NCI-H2029 (cell line): ENCODE measurements around the gene ZSWIM4.

Experiments
- DNase-seq: peaks from one replicate; lab custom pipeline; 2025; lab: John Stamatoyannopoulos, UW

The ZSWIM4 gene

DNA sequence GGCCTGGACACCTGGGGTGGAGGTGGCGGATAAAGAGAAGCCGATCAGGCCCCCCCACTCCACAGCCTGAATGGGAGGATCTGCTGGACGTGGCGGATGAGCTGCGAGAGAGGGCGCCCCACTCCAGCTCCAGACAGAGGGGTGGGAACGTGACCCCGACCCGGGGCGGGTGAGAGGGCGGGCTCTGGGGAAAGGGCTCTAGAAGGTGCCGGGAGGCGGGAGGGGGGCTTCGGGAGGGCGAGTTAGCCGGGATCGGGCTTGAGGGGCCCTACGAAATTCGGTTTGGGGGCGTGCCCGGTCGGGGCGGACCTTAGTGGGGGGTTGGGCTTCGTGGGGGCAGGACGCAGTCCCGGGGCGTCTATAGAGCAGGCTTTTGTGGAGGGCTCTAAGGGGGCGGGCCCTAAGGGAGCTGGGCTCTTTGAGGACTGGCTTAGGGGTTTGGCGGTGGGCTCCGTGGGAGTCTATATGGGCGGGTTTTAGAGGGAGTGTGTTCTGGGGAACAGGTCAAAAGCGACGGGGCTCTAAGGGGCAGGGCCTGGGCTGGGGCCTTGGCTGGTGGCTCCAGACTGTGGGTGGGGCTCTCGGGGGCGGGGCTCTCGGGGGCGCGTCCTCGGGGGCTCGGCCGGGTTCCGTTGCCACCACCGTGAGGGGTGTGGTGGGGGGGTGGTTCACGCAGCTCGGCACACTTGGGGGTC, 77.6 kb downstream of the ZSWIM4 start:
- no peak for DNase-seq

DNA sequence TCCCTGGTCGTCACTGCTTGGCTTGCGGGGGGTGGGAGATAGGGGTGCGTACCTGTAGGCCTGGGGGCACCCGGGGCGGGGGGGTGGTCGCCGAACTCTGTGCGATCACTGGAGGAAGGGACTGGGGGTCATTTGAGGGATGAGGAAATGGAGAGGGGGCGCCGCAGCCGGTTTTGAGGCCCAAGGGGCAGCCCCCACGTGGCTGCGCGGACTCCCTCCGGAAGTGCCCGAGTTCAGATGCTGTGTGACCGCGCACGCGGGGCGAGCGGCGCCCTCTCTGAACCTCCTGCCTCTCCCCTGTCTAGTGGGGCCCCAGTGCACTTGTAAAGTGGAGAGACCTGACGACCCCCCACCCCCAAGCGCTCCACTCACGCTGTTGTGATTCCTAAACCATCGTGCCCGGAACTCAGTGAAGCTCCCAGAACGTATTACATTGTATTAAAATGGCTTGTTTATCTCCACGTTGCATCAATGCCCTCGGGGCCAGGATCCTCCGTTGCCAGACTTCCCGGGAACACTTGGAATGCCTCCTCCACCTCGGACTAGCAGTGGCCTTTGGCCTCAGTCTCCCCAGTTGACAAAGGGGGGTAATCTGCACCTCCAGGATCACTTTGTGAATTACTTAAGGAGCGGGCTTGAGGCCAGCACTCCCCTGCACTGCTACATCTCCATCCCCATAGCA, 78.7 kb downstream of the ZSWIM4 start:
- DNase-seq, result no peak

DNA sequence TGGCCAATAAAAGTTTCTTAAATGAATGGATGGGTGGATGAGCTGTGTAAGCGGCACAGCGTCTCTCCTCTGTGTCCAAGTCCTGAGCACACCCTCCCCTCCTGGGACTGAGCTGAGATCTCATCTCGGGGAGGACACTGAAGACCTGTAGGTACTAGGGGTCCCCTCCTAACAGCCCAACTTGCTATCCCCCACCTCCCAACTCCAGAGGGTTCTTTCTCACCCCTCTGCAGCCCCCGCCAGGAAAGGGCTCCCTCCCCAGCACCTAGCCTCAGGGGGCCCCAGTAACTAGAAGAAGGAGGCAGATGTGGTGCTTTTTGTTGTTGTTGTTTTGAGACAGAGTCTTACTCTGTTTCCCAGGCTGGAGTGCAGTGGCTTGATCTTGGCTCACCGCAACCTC, 80.6 kb downstream of the ZSWIM4 start:
- DNase-seq, result no peak

DNA sequence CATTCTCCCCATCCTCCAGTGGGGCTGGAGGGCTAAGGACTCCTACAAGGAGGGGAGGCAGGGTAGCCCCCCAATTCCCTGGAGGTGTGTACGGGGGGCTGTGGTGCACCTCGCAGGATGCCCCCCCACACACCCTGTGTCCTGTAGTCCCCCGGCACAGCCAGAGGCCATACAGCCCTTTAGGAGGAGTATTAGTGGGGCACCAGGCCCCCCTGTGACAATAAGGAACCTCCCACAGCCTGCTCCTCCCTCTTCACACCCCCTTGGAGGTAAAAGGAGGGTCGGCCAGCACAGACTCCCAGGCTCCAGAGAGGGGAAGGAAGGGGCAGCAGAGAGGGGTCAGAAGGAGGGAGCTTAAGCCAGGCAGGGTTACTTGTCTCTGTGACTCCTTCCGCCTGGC, 81.6 kb downstream of the ZSWIM4 start, which contains the start of gene NANOS3:
Gene NANOS3, plus strand, starts transcription at position 301 of the 400 bp plus-strand sequence. CDS start 115 bp downstream, outside the sequence.
- DNase-seq, result no peak

DNA sequence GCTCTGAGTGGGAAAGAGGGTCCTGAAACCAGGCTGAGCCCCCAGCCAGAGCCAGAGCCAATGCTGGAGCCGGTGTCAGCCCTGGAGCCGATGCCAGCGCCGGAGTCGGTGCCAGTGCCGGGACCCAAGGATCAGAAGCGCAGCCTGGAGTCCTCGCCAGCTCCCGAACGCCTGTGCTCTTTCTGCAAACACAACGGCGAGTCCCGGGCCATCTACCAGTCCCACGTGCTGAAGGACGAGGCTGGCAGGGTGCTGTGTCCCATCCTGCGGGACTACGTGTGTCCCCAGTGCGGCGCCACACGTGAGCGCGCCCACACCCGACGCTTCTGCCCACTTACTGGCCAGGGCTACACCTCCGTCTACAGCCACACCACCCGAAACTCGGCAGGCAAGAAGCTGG, 82.1 kb downstream of the ZSWIM4 start:
- no peak for DNase-seq

DNA sequence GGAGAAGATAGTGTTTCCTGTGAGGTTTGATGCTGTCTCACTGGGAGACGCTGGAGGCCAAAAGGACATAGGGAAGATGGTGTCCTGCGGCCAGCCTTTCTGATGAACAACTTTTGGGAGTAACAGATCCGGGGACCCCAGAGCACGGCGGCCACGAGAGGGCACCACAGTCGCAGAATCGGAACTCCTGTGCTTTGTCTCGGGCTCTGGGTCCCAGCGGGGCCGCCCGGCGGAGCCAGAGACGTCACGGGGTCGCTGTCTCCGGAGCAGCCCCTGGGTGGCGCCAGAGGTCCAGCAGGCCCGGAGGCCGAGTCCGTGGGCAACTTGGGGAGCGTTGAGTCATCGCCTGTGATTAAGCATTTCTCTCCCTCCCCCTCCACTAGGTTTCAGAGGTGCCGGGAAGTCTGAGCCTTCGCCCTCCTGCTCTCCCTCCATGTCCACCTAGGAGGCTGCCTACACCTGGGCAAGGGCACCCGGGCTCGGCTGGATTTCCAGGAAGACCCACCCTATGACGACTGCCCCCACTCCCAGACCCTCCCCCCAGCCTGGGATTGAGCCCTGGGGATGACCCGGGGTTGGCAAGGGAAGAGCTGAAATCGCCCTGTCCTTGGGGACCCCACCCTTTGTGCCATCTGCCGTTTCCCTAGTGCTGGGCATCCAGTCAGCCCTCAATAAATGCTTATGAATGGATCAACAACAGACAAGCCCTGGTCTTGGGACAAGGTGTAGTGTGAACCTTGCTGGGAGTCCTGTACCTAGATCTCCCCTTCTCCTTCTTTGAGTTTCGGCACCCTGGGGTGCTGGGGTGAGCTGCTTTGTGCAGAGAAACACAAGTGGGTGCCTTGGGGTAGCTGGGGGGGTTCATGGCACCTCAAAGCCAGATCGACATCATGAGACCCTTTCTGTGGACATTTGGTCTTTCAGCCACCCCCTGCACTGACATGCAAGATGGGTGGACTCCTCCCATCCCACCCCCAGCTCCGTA, 85.1 kb downstream of the ZSWIM4 start:
- DNase-seq, result peak; percentile 82

DNA sequence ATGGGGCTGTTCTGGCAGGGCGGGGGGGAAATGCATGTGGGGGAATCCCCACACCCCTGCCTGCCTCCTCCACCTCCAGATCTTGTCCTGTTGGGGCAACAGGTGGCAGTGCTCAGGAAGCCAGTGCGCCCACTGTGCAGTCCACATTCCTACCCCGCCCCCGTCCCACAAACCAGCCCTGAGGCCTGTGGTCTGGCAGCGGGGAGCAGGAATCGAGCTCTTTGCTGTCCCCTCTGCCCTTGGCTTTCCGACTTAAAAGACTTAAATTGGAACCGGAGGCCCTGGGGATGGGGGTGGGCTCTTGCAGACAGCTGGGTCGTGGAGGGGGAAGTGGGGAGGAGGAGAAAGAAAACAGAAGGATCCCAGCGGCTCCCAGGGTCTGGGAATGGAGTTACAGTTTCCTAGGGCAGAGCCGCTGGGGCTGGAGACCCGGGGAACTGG, 86.0 kb downstream of the ZSWIM4 start:
- DNase-seq, result no peak
